HFFc6 (cell line): ENCODE measurements around the gene SLC13A4. TPM values are rescaled to one million over a fixed set of nuclear protein-coding genes. Genes with fewer than 3 reads are reported as not detected.
"Not testable (repeated sequence)": the region's sequence is repeated elsewhere in the genome, so short reads cannot be mapped to it uniquely, and the experiment has no call there.

Experiments used
- DNase-seq: peaks from one replicate; pipeline ENCODE4 v3.0.0-alpha.2; 2018
- H3K27ac Mint-ChIP-seq: 2 replicates; pipeline ENCODE4 v1.8.0; 2020; ENCODE audit warnings: mild to moderate bottlenecking, mixed read lengths
- H3K27me3 Mint-ChIP-seq: 2 replicates; pipeline ENCODE4 v1.8.0; 2021; ENCODE audit warnings: mild to moderate bottlenecking, moderate library complexity, mixed read lengths; ENCODE audit not compliant: insufficient read depth
- H3K36me3 Mint-ChIP-seq: 2 replicates; pipeline ENCODE4 v1.8.0; 2021; ENCODE audit warnings: low read depth, mixed read lengths
- H3K4me1 Mint-ChIP-seq: 2 replicates; pipeline ENCODE4 v1.8.0; 2020; ENCODE audit warnings: low read depth, mixed read lengths
- H3K4me3 Mint-ChIP-seq: 2 replicates; pipeline ENCODE4 v1.8.0; 2020; ENCODE audit warnings: mild to moderate bottlenecking, moderate library complexity, mixed read lengths
- H3K9me3 Mint-ChIP-seq: 2 replicates; pipeline ENCODE4 v1.8.0; 2020; ENCODE audit warnings: mild to moderate bottlenecking, mixed read lengths
- total RNA-seq, 6 experiments: library from RNA; stranded (reverse); fragmentation: NEBNext Ultra II Directional; extraction: Animal tissue kit (Norgen Biotek cat#: 25700); gene quantifications; 2 replicates in 1 of 6; 3 replicates in 5 of 6; pipeline ENCODE4 v1.2.3, GENCODE V29; 2021
- TF ChIP-seq, protein P1 (sequence below): fragments of 200-600 bp; sonication (generic); IDR thresholded peaks from 2 replicates; pipeline ENCODE4 v1.5.0; 2021; ENCODE audit warnings: antibody characterized with exemption, mild to moderate bottlenecking

Gene SLC13A4
- total RNA-seq, 6 experiments from 2014 or later = 0.24 to 1.2 (median 0.68) TPM; not detected in 1

DNA sequence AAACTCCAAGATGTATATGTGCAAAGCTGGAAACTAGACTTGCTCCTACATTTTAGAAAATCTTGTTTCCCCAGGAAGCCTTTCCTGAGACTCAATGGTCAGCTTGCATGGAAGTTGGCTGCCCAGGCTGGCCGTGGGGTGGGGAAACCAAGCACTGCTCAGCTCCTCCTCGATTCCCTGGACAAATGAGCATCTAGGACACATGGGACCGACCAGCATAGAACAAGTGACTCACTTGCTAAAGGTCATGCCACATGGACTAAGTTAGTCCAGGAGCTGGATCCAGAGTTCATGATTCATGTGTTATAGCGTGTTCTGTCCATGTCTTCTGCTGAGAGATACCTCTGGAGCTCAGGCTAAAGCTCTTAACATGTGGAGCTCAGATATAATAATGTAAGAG is 14.4 kb upstream of the SLC13A4 start:
- peaks cover 54% of the 10 kb centered on the region for H3K4me1 Mint-ChIP-seq
- H3K4me3 Mint-ChIP-seq = no peak overlapping the region
- TF ChIP-seq, protein P1, sequence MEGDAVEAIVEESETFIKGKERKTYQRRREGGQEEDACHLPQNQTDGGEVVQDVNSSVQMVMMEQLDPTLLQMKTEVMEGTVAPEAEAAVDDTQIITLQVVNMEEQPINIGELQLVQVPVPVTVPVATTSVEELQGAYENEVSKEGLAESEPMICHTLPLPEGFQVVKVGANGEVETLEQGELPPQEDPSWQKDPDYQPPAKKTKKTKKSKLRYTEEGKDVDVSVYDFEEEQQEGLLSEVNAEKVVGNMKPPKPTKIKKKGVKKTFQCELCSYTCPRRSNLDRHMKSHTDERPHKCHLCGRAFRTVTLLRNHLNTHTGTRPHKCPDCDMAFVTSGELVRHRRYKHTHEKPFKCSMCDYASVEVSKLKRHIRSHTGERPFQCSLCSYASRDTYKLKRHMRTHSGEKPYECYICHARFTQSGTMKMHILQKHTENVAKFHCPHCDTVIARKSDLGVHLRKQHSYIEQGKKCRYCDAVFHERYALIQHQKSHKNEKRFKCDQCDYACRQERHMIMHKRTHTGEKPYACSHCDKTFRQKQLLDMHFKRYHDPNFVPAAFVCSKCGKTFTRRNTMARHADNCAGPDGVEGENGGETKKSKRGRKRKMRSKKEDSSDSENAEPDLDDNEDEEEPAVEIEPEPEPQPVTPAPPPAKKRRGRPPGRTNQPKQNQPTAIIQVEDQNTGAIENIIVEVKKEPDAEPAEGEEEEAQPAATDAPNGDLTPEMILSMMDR = no peak
- H3K27me3 Mint-ChIP-seq = peaks cover under 1% of the 10 kb centered on the region
- no peak for DNase-seq
- H3K36me3 Mint-ChIP-seq = peaks cover 17% of the 10 kb centered on the region; the same call in 1 of the 2 replicates
- H3K9me3 Mint-ChIP-seq = no peaks in the 10 kb centered on the region; the same call in 1 of the 2 replicates
- no peak overlapping the region for H3K27ac Mint-ChIP-seq

DNA sequence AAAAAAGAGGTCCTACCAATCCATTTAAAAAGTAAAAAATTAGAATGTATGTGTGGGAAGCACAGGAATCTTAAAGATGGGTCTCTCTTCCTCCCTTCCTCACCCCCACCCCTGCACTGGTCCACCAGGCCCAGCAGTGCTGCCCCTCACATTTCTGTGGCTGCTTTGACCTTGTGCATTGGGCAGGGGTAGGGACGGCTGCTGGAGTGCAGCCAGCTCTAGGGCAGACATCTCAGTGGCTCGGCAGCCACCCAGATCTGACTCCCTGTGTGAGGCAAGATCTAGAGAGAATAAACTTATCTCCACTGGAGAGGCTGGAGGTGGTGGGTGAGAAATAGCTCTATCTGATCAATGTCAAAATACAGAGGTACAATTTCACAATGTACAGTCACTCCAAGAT is 13.9 kb upstream of the SLC13A4 start:
- TF ChIP-seq, protein P1 = no peak
- Mint-ChIP-seq H3K36me3 (peaks cover 15% of the 10 kb centered on the region; the same call in 1 of the 2 replicates), H3K4me3 (no peak overlapping the region)

DNA sequence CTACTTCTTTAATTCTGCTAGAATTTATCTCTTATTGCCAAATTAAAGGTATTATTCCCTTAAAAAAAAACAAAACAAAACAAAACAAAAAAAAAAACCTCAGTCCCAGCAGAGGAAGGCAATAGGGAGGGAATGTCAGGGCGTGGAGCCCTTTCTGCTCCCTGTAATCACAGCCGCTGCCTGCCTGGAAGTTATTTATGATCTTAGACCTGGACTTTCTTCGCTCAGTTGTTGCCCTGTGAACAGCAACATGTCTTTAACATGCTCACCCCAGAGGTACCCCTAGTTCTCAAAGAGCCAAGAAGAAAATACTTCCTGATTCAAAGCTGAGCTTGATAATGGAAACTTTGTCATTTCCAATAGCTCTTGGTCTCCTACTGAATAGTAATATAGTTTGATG is 12.9 kb upstream of the SLC13A4 start:
- Mint-ChIP-seq H3K36me3 (peaks cover 15% of the 10 kb centered on the region; the same call in 1 of the 2 replicates), H3K27me3 (no peaks in the 10 kb centered on the region; the same call in none of the 2 replicates), H3K9me3 (no peaks in the 10 kb centered on the region), H3K4me1 (peaks cover 42% of the 10 kb centered on the region), H3K27ac (no peak overlapping the region), H3K4me3 (no peak overlapping the region)
- no peak for DNase-seq
- TF ChIP-seq, protein P1 = no peak

More for the DNA sequence above, 13.9 kb upstream of the SLC13A4 start:
- H3K27me3 Mint-ChIP-seq = no peaks in the 10 kb centered on the region; the same call in none of the 2 replicates
- H3K4me1 Mint-ChIP-seq = peaks cover 51% of the 10 kb centered on the region
- no peak overlapping the region; the same call in 1 of the 2 replicates for H3K27ac Mint-ChIP-seq
- no peaks in the 10 kb centered on the region for H3K9me3 Mint-ChIP-seq
- DNase-seq = no peak

DNA sequence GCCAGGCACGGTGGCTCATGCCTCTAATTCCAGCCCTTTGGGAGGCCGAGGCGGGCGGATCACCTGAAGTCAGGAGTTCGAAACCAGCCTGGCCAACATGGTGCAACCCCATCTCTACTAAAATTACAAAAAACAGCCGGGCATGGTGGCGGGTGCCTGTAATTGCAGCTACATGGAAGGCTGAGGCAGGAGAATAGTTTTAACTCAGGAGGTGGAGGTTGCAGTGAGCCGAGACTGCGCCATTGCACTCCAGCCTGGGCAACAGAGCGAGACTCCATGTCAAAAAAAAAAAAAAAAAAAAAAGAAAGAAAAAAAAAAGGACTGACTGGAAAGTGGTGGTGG is 9.3 kb upstream of the SLC13A4 start:
- not testable (repeated sequence) for H3K9me3 Mint-ChIP-seq, DNase-seq, H3K27me3 Mint-ChIP-seq, H3K4me3 Mint-ChIP-seq, H3K27ac Mint-ChIP-seq
- peaks cover 15% of the 10 kb centered on the region for H3K4me1 Mint-ChIP-seq
- peaks cover 12% of the 10 kb centered on the region; the same call in 1 of the 2 replicates for H3K36me3 Mint-ChIP-seq
- TF ChIP-seq, protein P1 = peak; percentile 35; the same call in 1 of the 2 replicates

DNA sequence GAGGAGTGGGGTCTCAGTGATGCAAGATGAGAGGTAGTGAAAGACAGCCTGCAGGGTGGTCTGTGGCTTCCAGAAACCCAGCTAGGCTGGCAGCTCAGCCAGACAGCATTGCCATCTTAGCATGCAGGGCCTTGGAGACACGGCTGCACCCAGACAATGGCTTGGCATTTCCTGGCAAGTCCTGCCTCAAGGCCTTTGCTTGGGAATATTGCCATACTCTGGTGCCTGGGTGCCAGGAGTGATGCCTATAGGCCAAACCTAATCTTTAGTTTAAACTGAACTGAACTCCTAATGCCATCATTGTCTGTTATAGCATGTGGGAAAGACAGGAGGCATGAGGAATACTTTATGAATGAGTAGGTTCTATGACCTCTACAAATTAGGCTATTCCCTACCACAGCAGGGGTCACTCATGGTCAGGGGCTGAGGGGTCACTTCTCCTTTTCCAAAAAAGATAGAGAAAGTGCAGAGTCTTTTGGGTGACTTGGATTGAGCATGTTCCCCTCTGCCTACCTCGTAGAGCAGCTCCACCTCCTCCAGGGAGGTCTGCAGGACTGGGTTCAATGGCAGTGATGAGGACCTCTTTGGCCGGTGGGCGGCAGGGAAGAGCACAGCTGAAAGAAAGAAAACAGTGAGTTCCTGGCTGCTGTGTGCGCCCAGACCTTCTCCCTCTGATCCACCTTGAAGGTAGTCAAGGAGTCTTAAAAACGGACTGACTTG is 8.8 kb upstream of the SLC13A4 start:
- H3K27ac Mint-ChIP-seq = no peak overlapping the region; the same call in 1 of the 2 replicates

More for the DNA sequence above, 8.8 kb upstream of the SLC13A4 start:
- Mint-ChIP-seq H3K4me3 (no peak overlapping the region), H3K36me3 (peaks cover 12% of the 10 kb centered on the region; the same call in 1 of the 2 replicates), H3K27me3 (no peaks in the 10 kb centered on the region; the same call in 1 of the 2 replicates), H3K4me1 (peaks cover 12% of the 10 kb centered on the region), H3K9me3 (no peaks in the 10 kb centered on the region)
- TF ChIP-seq, protein P1 = no peak
- no peak for DNase-seq
